Hypothalamus (tissue), 51 donors: ENCODE results near the gene STEAP1B.
"Not testable (repeated sequence)": the region's sequence is repeated elsewhere in the genome, so short reads cannot be mapped to it uniquely, and the experiment has no call there.

Experiments
- DNase-seq, 51 donors: peaks; one replicate each; lab custom pipeline; 2025; lab: John Stamatoyannopoulos, UW

Gene STEAP1B

GRCh38 chr7:22464299-22464698, 35.7 kb downstream of the STEAP1B start:
- no peak for DNase-seq

GRCh38 chr7:22460363-22460988, 39.5 kb downstream of the STEAP1B start:
- DNase-seq = no peak

GRCh38 chr7:22457471-22457870, 42.5 kb downstream of the STEAP1B start:
- DNase-seq = no peak

- DNase-seq = no peak
These were observed 45.5 kb downstream of the STEAP1B start for GRCh38 chr7:22454446-22454845.

GRCh38 chr7:22452960-22453558, 46.9 kb downstream of the STEAP1B start:
- DNase-seq = peak in 1 of 51 donors; percentile 33

GRCh38 chr7:22452142-22452959, 47.6 kb downstream of the STEAP1B start:
- DNase-seq = peak in 46 of 51 donors; percentile 3 to 78 (median 34)

GRCh38 chr7:22450013-22450412, 50.0 kb downstream of the STEAP1B start:
- not testable (repeated sequence) for DNase-seq

GRCh38 chr7:22447762-22448161, 52.2 kb downstream of the STEAP1B start:
- no peak for DNase-seq

- DNase-seq = no peak
These were observed 53.0 kb downstream of the STEAP1B start for GRCh38 chr7:22447008-22447407.

- DNase-seq = no peak
These were observed 54.1 kb downstream of the STEAP1B start for GRCh38 chr7:22445853-22446252.

GRCh38 chr7:22445140-22445743, 54.7 kb downstream of the STEAP1B start:
- peak in 11 of 51 donors; percentile 2 to 49 (median 16) for DNase-seq

GRCh38 chr7:22444181-22444971, 55.6 kb downstream of the STEAP1B start:
- peak in 8 of 51 donors; percentile 1 to 27 (median 8) for DNase-seq

- DNase-seq = no peak
These were observed 56.4 kb downstream of the STEAP1B start for GRCh38 chr7:22443370-22444180.

GRCh38 chr7:22442882-22443369, 57.1 kb downstream of the STEAP1B start:
- no peak for DNase-seq

- DNase-seq = no peak
These were observed 57.7 kb downstream of the STEAP1B start for GRCh38 chr7:22442187-22442881.

GRCh38 chr7:22441157-22441556, 58.8 kb downstream of the STEAP1B start:
- DNase-seq = no peak

- no peak for DNase-seq
These were observed 61.0 kb downstream of the STEAP1B start for GRCh38 chr7:22438994-22439393.

- DNase-seq = not testable (repeated sequence)
These were observed 63.4 kb downstream of the STEAP1B start for GRCh38 chr7:22436552-22436951.

- DNase-seq = no peak
These were observed 64.3 kb downstream of the STEAP1B start for GRCh38 chr7:22435720-22436119.
